Spleen (tissue), 11 donors: ENCODE measurements around the gene U2SURP. TPM values are rescaled to one million over a fixed set of nuclear protein-coding genes. Genes with fewer than 3 reads are reported as not detected.

Source experiments
- DNase-seq: peaks from one replicate; pipeline ENCODE4 v3.0.0-alpha.2; 2020
- H3K27ac ChIP-seq, 8 donors: fragments of 200-600 bp; sonication (generic) in 7 of 8; 1 replicate in 4 of 8; 2 replicates in 4 of 8; pipeline versions ENCODE4 v1.5.0 to v1.8.0; 2016 to 2021; ENCODE audit warnings: inconsistent platforms in 4 of 8, mild to moderate bottlenecking in 4 of 8, moderate library complexity in 1 of 8
- H3K27me3 ChIP-seq, 7 donors: fragments of 200-600 bp; sonication (generic) in 6 of 7; replicated peaks in 1 of 7; 1 replicate in 4 of 7; 2 replicates in 3 of 7; pipeline versions ENCODE4 v1.5.0 to v1.8.0; 2016 to 2021; ENCODE audit warnings: inconsistent platforms in 3 of 7, mild to moderate bottlenecking in 1 of 7
- H3K36me3 ChIP-seq, 6 donors: fragments of 200-600 bp; sonication (generic) in 5 of 6; 1 replicate in 4 of 6; 2 replicates in 2 of 6; pipeline versions ENCODE4 v1.5.0 to v1.8.0; 2016 to 2021; ENCODE audit warnings: inconsistent platforms in 2 of 6
- H3K4me1 ChIP-seq, 6 donors: fragments of 200-600 bp; sonication (generic) in 5 of 6; 1 replicate in 3 of 6; 2 replicates in 3 of 6; pipeline versions ENCODE4 v1.5.0 to v1.8.0; 2016 to 2021; ENCODE audit warnings: inconsistent platforms in 3 of 6
- H3K4me3 ChIP-seq, 8 donors: fragments of 200-600 bp; sonication (generic) in 7 of 8; 1 replicate in 4 of 8; 2 replicates in 4 of 8; pipeline versions ENCODE4 v1.5.0 to v1.8.0; 2016 to 2021; ENCODE audit warnings: inconsistent platforms in 4 of 8, mild to moderate bottlenecking in 4 of 8, moderate library complexity in 2 of 8
- H3K9me3 ChIP-seq, 8 donors: fragments of 200-600 bp; sonication (generic) in 7 of 8; 1 replicate in 4 of 8; 2 replicates in 4 of 8; pipeline versions ENCODE4 v1.5.0 to v1.8.0; 2016 to 2021; ENCODE audit warnings: inconsistent platforms in 4 of 8
- POLR2A ChIP-seq, 3 donors: fragments of 450-650 bp; IDR thresholded peaks; one replicate each; pipeline ENCODE4 v1.5.1; 2017; ENCODE audit warnings: antibody characterized with exemption in 3 of 3, mild to moderate bottlenecking in 1 of 3
- POLR2AphosphoS5 ChIP-seq, 3 donors: sonication (generic); formaldehyde crosslinking; IDR thresholded peaks; one replicate each; pipeline ENCODE4 v1.5.1; 2017; ENCODE audit warnings: antibody characterized with exemption in 3 of 3
- WGBS, 5 donors: extraction: QIAGEN DNeasy Blood & Tissue Kit in 3 of 5; methylation state at CpG; one replicate each; pipeline versions ENCODE4 v1.1.5 to v1.1.7; 2013 to 2018; 5-methylcytosine and 5-hydroxymethylcytosine counted together
- intact Hi-C: fragments of 100-400 bp; cut with DNase I; formaldehyde crosslinking; loops from one replicate; pipeline ENCODE4 v1.15.0; 2023; ENCODE audit warnings: low total_unique reads
- polyA plus RNA-seq, 3 donors: library from polyadenylated mRNA; stranded (reverse); fragments of 200-250 nt; gene quantifications; one replicate each; pipeline ENCODE4 v1.2.1, GENCODE V29; 2013
- total RNA-seq, 7 donors: library from RNA; depleted of rRNA in 3 of 7; stranded (reverse); fragments of >200 nt in 3 of 7; fragmentation: NEBNext Ultra II Directional in 4 of 7; extraction: Animal tissue kit (Norgen Biotek cat#: 25700) in 4 of 7; gene quantifications; one replicate each; pipeline versions ENCODE4 v1.1.0 to v1.2.1, GENCODE V29; 2016 to 2021
- TF ChIP-seq, protein P1 (sequence below), 11 experiments: fragments of 200-600 bp in 7 of 11; fragments of 450-650 bp in 4 of 11; sonication (generic) in 4 of 11; IDR thresholded peaks in 8 of 11; conservative IDR thresholded peaks in 3 of 11; 1 replicate in 7 of 11; 2 replicates in 4 of 11; pipeline versions ENCODE4 v1.4.0 to v1.8.0; 2016 to 2021; ENCODE audit warnings: antibody characterized with exemption in 11 of 11, inconsistent platforms in 4 of 11, mild to moderate bottlenecking in 1 of 11
- donor health status: healthy with polysubstance abuse.
- donor health status: DM: no; HTN: no; CAD: no; lungs with moderate emphysema.
- donor health status: DM: no; HTN: no; CAD: no.
- donor health status: Bipolar disorder and iron deficiency.
- donor health status: healthy.
- donor health status: DM: no; HTN: no; CAD: no.
- donor health status: DM: yes; HTN: yes; CAD: no.

Gene U2SURP
- total and polyA plus RNA-seq, 10 donors, result 29.7 to 130 (median 94.6) TPM

DNA sequence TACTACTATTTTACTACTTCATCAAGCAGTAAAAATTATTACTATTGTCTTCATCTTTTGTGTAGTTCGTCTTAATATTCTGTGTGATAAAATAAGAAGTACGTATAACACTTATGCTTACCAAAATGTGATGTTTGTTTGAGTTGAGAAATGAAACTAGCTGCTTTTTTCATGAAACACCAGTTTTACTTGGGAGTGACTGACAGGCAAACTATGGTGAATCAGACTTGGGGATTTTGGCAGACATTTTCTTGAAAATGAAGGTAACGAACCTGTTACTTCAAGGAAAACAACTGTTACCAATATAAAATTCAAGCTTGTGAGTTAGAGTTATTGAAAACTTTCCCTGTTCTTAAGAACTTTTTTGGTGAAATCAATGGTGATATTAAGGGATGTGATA lies 10.3 kb downstream of the U2SURP start:
- intact Hi-C loops, result no loop called here
- no peak for TF ChIP-seq POLR2A (IDR thresholded peaks at IDR 0.05)
- no peak for TF ChIP-seq POLR2AphosphoS5 (IDR thresholded peaks at IDR 0.05)
- TF ChIP-seq, protein P1, sequence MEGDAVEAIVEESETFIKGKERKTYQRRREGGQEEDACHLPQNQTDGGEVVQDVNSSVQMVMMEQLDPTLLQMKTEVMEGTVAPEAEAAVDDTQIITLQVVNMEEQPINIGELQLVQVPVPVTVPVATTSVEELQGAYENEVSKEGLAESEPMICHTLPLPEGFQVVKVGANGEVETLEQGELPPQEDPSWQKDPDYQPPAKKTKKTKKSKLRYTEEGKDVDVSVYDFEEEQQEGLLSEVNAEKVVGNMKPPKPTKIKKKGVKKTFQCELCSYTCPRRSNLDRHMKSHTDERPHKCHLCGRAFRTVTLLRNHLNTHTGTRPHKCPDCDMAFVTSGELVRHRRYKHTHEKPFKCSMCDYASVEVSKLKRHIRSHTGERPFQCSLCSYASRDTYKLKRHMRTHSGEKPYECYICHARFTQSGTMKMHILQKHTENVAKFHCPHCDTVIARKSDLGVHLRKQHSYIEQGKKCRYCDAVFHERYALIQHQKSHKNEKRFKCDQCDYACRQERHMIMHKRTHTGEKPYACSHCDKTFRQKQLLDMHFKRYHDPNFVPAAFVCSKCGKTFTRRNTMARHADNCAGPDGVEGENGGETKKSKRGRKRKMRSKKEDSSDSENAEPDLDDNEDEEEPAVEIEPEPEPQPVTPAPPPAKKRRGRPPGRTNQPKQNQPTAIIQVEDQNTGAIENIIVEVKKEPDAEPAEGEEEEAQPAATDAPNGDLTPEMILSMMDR (IDR thresholded peaks at IDR 0.05 in 8 of 11, conservative IDR thresholded peaks at IDR 0.05 in 3 of 11), result no peak
- H3K27me3 ChIP-seq, result no peaks in the 10 kb centered on the region

DNA sequence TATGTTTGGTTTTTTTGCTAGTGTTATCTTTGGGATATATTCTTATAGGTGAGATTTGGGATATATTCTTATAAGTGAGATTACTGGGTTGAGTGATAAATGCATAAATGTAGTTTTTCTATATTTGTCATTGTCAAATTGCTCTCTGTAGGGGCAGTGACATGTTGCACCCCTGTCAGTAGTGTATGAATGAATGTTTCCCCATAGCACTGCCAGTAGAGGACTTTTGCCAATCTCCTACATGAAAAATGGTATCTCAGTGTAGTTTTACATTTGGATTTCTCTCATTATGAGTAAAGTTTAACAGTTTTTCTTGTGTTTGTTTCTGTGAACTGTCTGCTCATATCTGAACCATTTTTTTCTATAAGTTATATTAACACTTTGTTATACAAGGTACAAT lies 13.6 kb downstream of the U2SURP start:
- intact Hi-C loops, result no loop called here
- H3K9me3 ChIP-seq, result no peaks in the 10 kb centered on the region
- no peak overlapping the region for H3K4me3 ChIP-seq
- H3K36me3 ChIP-seq, result peaks cover 4 to 92% (median 47%) of the 10 kb centered on the region in 6 donors
- DNase-seq, result no peak
- no peaks in the 10 kb centered on the region for H3K27me3 ChIP-seq
- peaks cover 0 to 40% (median 19%) of the 10 kb centered on the region in 6 donors for H3K4me1 ChIP-seq
- no peak overlapping the region for H3K27ac ChIP-seq
- TF ChIP-seq POLR2A (IDR thresholded peaks at IDR 0.05) (no peak), POLR2AphosphoS5 (IDR thresholded peaks at IDR 0.05) (no peak)
- TF ChIP-seq, protein P1 (IDR thresholded peaks at IDR 0.05 in 8 of 11, conservative IDR thresholded peaks at IDR 0.05 in 3 of 11), result no peak

More for the DNA sequence above, 10.3 kb downstream of the U2SURP start:
- H3K36me3 ChIP-seq, result peaks cover 0 to 59% (median 19%) of the 10 kb centered on the region in 6 donors
- no peak overlapping the region for H3K27ac ChIP-seq
- DNase-seq, result no peak
- 79 to 88% (median 84%) methylated on average over 3 of the region's 3 CpGs for WGBS, 5 donors
- no peak overlapping the region for H3K4me3 ChIP-seq
- no peaks in the 10 kb centered on the region for H3K9me3 ChIP-seq
- peaks cover 4 to 72% (median 45%) of the 10 kb centered on the region in 6 donors for H3K4me1 ChIP-seq

DNA sequence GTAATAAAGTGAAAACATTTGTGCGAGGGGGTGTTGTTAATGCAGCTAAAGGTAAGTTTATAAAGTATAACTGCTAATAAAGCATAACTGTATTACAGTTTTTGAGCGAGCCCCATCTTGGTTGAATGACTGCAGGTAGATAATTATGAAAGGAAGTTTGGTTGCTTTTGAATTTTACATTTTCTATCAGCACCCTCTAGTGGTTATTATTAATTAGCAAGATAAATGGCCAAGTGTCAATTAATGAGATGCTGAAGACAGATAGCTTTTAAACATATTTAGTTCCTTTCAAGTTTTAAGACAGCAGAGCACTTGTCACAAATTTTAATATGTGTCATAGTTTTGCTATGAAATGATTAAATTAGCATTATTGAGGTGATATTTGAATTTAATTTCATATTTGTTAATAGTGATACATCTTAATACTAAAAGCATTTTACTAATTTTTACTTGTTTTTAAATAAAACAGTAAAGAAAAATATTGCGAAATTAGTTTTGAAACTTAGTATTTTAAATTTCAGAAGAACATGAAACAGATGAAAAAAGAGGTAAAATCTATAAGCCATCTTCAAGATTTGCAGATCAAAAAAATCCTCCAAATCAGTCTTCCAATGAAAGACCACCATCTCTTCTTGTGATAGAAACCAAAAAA lies 15.1 kb downstream of the U2SURP start:
- TF ChIP-seq POLR2AphosphoS5 (IDR thresholded peaks at IDR 0.05), result no peak
- TF ChIP-seq, protein P1 (IDR thresholded peaks at IDR 0.05 in 8 of 11, conservative IDR thresholded peaks at IDR 0.05 in 3 of 11), result peak in 10 of 11 experiments; percentile 18 to 70 (median 58)
- TF ChIP-seq POLR2A (IDR thresholded peaks at IDR 0.05), result no peak
- H3K27ac ChIP-seq, result no peak overlapping the region
- intact Hi-C loops, result no loop called here
- 77 to 92% (median 86%) methylated on average over 3 of the region's 3 CpGs for WGBS, 5 donors
- no peak for DNase-seq
- H3K4me3 ChIP-seq, result no peak overlapping the region
- peaks cover 0 to 24% (median 6%) of the 10 kb centered on the region in 6 donors for H3K4me1 ChIP-seq
- no peaks in the 10 kb centered on the region for H3K9me3 ChIP-seq
- H3K36me3 ChIP-seq, result peaks cover 4 to 100% (median 62%) of the 10 kb centered on the region in 6 donors
- no peaks in the 10 kb centered on the region for H3K27me3 ChIP-seq

DNA sequence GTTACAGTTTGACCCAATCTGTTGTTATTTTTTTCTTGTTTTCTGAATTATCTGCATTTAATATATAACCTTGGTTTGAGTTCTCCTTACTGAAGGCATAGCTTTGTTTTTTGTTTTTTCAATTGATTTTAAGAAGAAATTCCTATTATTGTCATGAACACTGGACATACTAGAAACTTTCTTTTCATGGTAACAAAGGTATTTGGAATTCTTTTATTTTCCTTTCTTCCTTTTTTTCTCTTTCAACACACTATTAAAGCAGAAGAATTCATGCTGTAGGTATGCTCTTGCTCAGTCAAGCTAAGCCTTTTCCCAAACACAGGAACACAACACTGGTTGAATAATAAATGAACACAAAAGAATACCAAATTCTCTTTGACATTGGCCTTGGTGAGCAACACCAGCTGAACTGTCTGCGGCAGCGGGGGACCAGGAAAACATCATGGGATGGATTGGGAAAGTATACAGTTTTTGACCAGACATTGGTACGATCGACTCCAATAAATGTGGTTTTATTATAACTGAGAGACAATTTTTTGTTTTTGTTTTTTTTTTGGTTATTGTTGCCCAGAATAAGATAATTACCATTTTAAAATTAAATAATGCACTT lies 23.1 kb downstream of the U2SURP start:
- DNase-seq, result no peak
- intact Hi-C loops, result loop anchor here (10.0 kb wide), 1 partner anchor 650 kb away; no protein-coding TSS in a partner anchor

More for the DNA sequence above, 23.1 kb downstream of the U2SURP start:
- no peak overlapping the region for H3K4me3 ChIP-seq
- no peaks in the 10 kb centered on the region for H3K4me1 ChIP-seq
- H3K27me3 ChIP-seq, result no peaks in the 10 kb centered on the region
- WGBS, 5 donors, result 96 to 99% (median 97%) methylated on average over 4 of the region's 4 CpGs
- H3K27ac ChIP-seq, result no peak overlapping the region
- peaks cover 0 to 99% (median 82%) of the 10 kb centered on the region in 6 donors for H3K36me3 ChIP-seq
- H3K9me3 ChIP-seq, result no peaks in the 10 kb centered on the region
- no peak for TF ChIP-seq POLR2A (IDR thresholded peaks at IDR 0.05)
- no peak for TF ChIP-seq POLR2AphosphoS5 (IDR thresholded peaks at IDR 0.05)
- TF ChIP-seq, protein P1 (IDR thresholded peaks at IDR 0.05 in 8 of 11, conservative IDR thresholded peaks at IDR 0.05 in 3 of 11), result no peak
